Stimulated activated CD4-positive, alpha-beta T cell treated with anti-CD3 and anti-CD28 coated beads, Interleukin-12 subunit alpha, Interleukin-12 subunit beta, amount 100 ng/mL, for 48 hours (primary cell): Measurements from ENCODE around the gene TBC1D22A.

Source experiments
- DNase-seq, 3 donors: peaks; one replicate each; pipeline ENCODE4 v3.0.0-alpha.2; 2020; ENCODE audit warnings: low read depth in 2 of 3, low spot score in 1 of 3

Gene TBC1D22A

GRCh38 chr22:47052236-47053012, 290.0 kb downstream of the TBC1D22A start:
- DNase-seq, result no peak

DNA sequence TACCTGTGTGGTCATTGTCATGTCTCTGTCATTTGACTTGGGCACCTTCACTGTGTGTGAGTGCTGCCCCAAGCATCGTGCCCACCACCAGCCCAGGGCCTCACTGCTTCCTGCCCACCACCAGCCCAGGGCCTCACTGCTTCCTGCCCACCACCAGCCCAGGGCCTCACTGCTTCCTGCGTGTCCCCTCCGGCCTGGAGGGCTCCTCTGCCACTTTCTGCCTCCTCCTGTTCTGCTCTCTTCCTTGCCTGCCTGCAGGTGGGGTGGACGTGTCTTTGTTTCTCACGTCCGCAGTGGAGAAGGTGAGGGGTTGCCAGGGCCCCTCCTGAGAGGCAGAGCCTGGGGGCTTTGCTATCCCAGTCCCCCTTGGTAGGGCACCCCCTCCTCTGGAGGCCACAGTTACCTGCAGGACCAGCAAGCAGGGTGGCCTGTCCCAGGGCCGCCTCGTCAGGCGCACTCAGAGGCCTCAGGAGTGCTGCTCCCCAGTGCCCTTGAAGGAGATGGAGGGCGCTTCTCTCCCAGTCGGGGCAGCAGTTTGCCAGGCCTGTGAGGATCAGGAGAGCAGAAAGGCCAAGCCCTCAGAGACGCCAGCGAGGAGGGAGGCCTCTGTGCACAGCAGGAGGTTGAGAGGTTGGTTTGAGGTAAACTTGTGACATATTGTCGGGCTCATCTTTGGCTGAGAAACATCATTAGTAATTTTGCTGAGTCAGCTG, 290.7 kb downstream of the TBC1D22A start:
- DNase-seq, result no peak

DNA sequence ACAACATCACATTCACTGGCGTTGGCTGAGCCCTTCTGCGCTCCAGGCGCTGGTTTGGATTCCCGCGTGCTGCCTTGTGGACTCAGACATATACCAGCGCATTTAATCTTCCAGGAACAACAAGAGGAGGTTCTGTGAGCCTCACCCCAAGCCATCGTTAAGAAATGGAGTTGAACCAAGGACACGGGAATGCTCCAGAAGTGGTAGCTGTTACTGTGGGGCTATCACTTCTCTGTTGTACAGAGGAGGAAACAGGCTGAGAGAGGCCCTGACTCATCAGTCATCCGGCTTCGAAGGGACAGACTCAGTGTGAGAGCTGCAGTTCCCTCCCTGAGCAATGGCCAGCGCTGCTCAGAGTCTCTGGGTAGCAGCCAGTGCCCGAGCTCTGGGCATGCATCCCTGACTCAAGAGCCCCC, 291.3 kb downstream of the TBC1D22A start:
- DNase-seq, result no peak

- no peak for DNase-seq
These were observed 292.0 kb downstream of the TBC1D22A start for GRCh38 chr22:47054231-47055072.

DNA sequence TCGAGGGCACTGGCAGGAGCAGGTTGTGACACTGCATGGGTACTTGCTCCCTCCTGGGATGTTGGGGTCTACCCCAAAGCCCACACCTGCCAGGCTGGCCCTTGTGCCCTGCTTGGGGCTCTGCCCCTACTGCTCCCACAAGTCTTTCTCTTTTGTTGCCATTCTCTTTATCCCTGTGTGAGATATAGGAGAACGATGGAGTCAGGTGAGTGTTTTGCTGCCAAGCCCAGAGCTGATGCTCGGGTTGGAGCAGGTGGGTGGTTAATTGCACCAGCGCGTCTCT, 292.6 kb downstream of the TBC1D22A start:
- DNase-seq, result no peak

- DNase-seq, result no peak
These were observed 293.0 kb downstream of the TBC1D22A start for GRCh38 chr22:47055461-47055860.

DNA sequence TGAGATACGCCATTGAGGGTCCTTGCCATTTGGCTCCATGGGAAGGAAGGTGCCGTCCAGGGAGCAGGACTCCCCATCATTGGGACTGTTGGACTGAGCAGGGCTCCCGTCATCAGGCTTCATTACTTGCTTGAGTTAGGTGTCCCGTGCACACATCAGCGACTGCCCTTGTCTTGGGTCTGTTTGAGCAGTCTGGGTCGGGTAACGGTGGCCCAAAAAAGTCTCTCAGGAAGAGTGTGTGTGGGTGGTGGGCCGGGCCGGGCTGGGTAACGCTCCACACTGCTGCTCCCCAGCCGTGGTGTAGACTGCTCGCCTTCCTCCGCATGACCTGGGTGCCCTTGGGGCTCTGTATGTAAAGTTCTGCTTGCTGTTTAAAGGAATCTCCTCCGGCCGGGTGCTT, 293.5 kb downstream of the TBC1D22A start:
- DNase-seq, result no peak

GRCh38 chr22:47056361-47056760, 293.9 kb downstream of the TBC1D22A start:
- DNase-seq, result no peak

DNA sequence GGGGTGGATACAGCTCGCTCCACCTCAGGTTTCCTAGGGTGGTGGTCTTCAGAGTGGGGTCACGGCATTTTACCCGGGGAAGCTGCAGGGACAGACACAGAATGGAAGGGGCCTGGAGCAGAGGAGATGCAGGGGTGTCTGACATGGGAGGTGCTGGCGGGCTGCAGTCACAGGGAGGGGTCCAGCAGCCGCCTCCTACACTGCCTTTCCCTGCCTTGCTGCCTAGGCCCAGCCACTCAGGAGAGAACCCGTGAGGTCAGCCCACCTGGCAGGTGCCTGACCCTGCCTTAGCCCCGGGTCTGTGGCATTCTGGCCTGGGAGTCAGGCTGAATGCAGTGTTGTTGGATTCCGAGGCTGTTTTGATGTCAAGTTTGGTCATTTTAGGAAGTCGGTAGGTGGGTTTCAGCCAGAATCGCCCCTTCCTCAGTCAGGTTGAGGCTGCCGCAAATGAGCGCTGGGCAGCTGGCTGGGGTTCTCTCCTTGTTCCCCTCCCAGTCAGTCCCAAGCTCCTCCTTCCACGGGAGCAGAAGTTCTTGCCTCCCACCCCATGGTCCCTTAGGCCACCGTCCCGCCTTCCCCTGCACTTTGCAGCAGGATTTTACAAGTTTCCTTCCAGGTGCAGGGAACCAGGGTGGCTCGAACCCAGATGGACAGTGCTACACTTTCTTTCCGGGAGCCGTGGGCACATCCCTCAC, 294.5 kb downstream of the TBC1D22A start:
- DNase-seq, result no peak

- DNase-seq, result no peak
These were observed 295.6 kb downstream of the TBC1D22A start for GRCh38 chr22:47057916-47058585.

GRCh38 chr22:47059076-47059475, 296.6 kb downstream of the TBC1D22A start:
- no peak for DNase-seq

- no peak for DNase-seq
These were observed 297.3 kb downstream of the TBC1D22A start for GRCh38 chr22:47059701-47060161.

GRCh38 chr22:47060718-47061117, 298.3 kb downstream of the TBC1D22A start:
- no peak for DNase-seq

DNA sequence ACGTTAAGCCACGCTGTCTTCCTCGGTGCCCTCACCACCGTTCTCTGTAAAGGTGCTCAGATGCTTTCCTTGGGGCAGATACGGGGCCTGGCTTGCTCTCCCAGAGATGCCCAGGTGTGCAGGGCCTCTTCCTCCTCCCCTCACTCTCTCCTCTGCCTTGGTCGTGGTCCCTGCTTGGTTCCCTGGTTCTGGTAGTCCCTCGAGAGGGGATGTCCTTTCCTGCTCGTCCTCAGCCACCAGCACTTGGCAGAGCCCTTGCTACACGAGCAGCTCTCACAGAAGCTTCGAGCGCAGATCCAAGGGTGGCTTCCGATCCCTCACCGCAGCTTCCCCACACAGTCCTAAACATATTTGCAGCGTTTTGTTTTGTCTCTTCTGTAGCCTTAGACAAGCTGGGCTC, 298.8 kb downstream of the TBC1D22A start:
- no peak for DNase-seq

DNA sequence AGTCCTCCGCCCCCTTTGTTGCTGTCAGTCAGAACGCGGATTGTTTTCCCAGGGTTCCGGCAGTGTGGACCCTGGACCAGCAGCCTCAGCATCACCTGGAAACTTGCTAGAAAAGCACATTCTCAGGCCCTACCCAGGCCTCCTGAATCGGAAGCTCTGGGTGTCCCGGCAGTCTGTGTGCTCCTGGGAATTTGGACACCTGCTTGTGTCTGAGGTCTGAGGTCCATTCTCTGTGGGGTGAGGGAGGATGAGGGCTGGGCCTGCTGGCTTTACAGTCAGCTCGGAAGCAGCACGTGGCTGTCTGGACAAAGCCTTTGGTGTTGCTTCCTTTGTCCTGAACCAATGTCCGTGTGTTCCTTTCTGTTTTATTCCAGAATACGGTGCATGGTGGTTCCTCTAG, 299.7 kb downstream of the TBC1D22A start:
- no peak for DNase-seq

DNA sequence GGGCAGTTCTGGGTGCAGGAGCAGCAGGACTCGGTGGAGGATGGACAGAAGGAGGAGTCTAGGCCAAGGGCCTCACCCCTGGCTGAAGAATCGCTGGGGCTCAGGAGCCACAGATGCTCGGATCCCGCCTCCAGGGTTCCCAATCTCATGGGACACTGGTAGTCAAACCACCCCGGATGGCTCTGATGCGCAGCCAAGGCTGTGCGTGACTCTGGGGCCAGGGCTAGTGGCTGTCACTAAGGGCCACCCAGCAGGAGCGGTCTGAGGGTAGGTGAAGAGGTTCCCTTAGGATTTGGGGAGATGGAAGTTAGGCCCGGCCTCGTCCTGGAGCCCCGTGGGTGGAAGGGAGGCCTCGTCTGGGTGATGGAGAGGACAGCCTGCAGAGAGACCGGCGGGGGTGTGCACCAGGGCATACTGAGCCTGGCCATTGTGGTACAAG, 300.6 kb downstream of the TBC1D22A start:
- no peak for DNase-seq

GRCh38 chr22:47063606-47064005, 301.2 kb downstream of the TBC1D22A start:
- DNase-seq, result no peak

DNA sequence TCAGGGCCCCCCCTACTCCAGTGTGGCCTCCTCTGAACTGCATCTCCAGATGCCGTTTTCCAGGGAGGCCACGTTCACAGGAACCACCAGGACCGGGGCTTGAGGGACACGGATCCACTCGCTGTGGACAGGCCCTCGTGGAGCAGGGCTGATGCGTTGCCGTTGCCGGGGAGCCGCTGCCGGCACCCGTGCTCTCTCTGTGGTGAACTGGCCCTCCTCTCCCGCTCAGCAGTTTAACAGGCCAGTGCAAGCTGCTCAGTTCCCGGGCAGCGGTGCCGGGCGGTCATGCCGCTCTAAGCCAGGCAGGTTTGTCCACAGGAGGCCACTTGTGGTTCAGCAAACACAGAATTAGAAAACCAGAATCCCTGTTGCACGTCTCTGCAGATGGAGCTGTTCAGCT, 301.6 kb downstream of the TBC1D22A start:
- no peak for DNase-seq

- no peak for DNase-seq
These were observed 302.0 kb downstream of the TBC1D22A start for GRCh38 chr22:47064416-47064815.

DNA sequence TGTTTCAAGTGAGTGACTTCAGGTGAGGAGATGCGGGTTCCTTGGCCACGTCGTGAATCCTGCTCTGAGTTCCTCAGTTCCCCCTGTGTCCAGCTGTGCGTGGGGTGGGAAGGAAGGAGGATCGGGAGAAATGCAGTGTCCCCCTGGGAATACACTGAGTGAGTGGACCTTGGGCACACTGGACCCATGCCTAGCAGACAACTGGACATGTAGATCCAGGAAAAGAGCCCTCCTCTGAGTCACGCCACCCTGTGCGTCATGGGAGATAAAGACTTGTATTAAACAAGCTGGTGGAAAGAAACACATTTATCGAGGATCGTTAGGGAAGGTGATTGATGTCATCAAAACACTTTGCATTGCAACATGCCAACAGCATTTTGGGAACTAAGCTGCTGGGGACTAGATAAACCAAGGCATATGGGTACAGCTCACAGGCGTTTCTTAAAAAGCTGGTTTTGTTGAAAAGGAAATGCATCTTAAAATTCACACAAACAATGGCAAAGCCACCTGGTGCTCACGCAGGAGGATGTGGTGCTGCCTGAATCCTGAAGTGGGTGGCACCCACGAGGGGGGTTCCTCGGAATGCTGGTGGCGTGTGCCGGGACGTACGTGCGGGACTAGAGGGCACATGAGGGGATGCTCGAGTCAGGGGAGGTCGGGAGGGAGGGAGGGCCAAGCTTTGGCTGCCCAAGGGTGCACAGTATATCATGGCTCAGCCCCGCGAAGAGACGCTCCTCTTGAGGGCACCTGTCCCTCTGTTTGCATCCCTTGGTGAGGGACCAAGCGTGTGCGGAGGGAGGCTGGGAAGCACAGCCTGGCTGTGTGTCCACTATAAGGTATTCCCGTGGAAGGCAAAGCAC, 303.5 kb downstream of the TBC1D22A start:
- DNase-seq, result no peak
